Fibroblast of the aortic adventitia (primary cell): Measurements from ENCODE around the gene TOB1. TPM values are rescaled to one million over a fixed set of nuclear protein-coding genes. Genes with fewer than 3 reads are reported as not detected.

Source experiments
- DNase-seq: peaks from one replicate; pipeline ENCODE4 v3.0.0-alpha.2; 2010; ENCODE audit warnings: low read depth
- H3K4me3 ChIP-seq: 2 replicates; pipeline ENCODE4 v1.5.1; 2011; ENCODE audit warnings: low read depth, mild to moderate bottlenecking, control low read depth, low read length, moderate library complexity
- CTCF ChIP-seq: IDR thresholded peaks from 2 replicates; pipeline ENCODE4 v1.5.1; 2011; ENCODE audit warnings: mild to moderate bottlenecking, low read length, control low read depth, inconsistent platforms; ENCODE audit not compliant: insufficient read depth
- total RNA-seq: library from RNA; depleted of rRNA; stranded (reverse); fragments of >200 nt; gene quantifications from 2 replicates; pipeline ENCODE4 v1.2.3, GENCODE V29; 2012; ENCODE audit warnings: low replicate concordance

Gene TOB1
- total RNA-seq, 1 donor: 21.1 TPM

GRCh38 chr17:50868602-50869001, 2.4 kb upstream of the TOB1 start:
- no peak for DNase-seq
- H3K4me3 ChIP-seq: no peak overlapping the region
- TF ChIP-seq CTCF: no peak

GRCh38 chr17:50868140-50868438, 1.9 kb upstream of the TOB1 start:
- TF ChIP-seq CTCF: no peak
- H3K4me3 ChIP-seq: peak overlapping the region; percentile 79
- no peak for DNase-seq

GRCh38 chr17:50867363-50868139, 1.4 kb upstream of the TOB1 start:
- no peak for TF ChIP-seq CTCF
- peak overlapping the region; percentile 79 for H3K4me3 ChIP-seq
- peak; percentile 95 for DNase-seq

- no peak for TF ChIP-seq CTCF
- no peak for DNase-seq
- peak overlapping the region; percentile 79 for H3K4me3 ChIP-seq
These were observed 802 bp upstream of the TOB1 start for GRCh38 chr17:50866950-50867362.

- no peak for DNase-seq
- H3K4me3 ChIP-seq: peak overlapping the region; percentile 88
- TF ChIP-seq CTCF: no peak
These were observed 290 bp downstream of the TOB1 start for GRCh38 chr17:50865868-50866260.

GRCh38 chr17:50865060-50865867, 890 bp downstream of the TOB1 start:
- TF ChIP-seq CTCF: no peak
- DNase-seq: peak; percentile 52
- peak overlapping the region; percentile 88 for H3K4me3 ChIP-seq
